Activated CD8-positive, alpha-beta memory T cell treated with anti-CD3 and anti-CD28 coated beads, Interleukin-2, amount 50 U/mL, for 1 hour (primary cell): ENCODE results near the gene C1QC.

Experiments used
- DNase-seq: peaks from one replicate; pipeline ENCODE4 v3.0.0-alpha.2; 2020; ENCODE audit errors: extremely low read depth

Gene C1QC

GRCh38 chr1:22680726-22681125 lies 37.3 kb downstream of the C1QC start:
- DNase-seq = no peak

GRCh38 chr1:22681556-22682276 lies 38.3 kb downstream of the C1QC start:
- DNase-seq = no peak

- DNase-seq = no peak
Measured at GRCh38 chr1:22683547-22683946, 40.1 kb downstream of the C1QC start.

GRCh38 chr1:22685591-22686059 lies 42.2 kb downstream of the C1QC start:
- no peak for DNase-seq

- DNase-seq = no peak
Measured at GRCh38 chr1:22687191-22687590, 43.8 kb downstream of the C1QC start.

- DNase-seq = no peak
Measured at GRCh38 chr1:22688466-22688865, 45.0 kb downstream of the C1QC start.

GRCh38 chr1:22689505-22689904 lies 46.1 kb downstream of the C1QC start:
- DNase-seq = no peak

GRCh38 chr1:22691031-22691753 lies 47.8 kb downstream of the C1QC start:
- DNase-seq = no peak

GRCh38 chr1:22694172-22694571 lies 50.7 kb downstream of the C1QC start:
- DNase-seq = no peak

GRCh38 chr1:22696610-22697009 lies 53.2 kb downstream of the C1QC start:
- DNase-seq = no peak
